Transverse colon (tissue), 3 donors: ENCODE data around the gene TNRC6A.

ENCODE experiments used
- CTCF ChIP-seq, 5 experiments: fragments of 200-600 bp in 3 of 5; fragments of 450-650 bp in 2 of 5; sonication (generic) in 3 of 5; IDR thresholded peaks; 1 replicate in 2 of 5; 2 replicates in 3 of 5; pipeline ENCODE4 v1.5.1; 2016 to 2017; ENCODE audit warnings: antibody characterized with exemption in 5 of 5, inconsistent platforms in 3 of 5, mild to moderate bottlenecking in 2 of 5, moderate library complexity in 1 of 5
- EP300 ChIP-seq: sonication (generic); formaldehyde crosslinking; IDR thresholded peaks from one replicate; pipeline ENCODE4 v1.6.1; 2017; ENCODE audit warnings: antibody characterized with exemption, low read depth
- POLR2A ChIP-seq: fragments of 450-650 bp; IDR thresholded peaks from one replicate; pipeline ENCODE4 v1.6.1; 2016; ENCODE audit warnings: antibody characterized with exemption, mild to moderate bottlenecking, moderate library complexity

DNA sequence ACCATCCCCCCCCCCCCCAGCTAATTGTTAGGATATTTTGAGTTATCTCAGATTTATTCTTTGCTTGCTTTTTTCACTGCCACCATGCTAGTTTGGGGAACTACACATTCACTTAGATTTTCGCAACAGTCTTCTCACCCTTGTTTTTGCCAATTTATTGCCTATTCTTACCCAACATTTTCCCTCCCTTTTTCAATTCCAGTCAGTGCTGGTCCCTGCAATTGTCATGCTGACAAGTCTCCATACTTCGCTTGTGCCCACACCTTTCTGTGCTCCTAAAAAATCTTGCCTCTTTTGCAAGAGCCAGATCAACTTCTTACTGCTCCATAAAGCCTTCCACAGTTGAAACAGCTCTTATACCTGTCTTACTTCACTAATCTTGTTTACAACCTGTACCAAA is 16.3 kb downstream of the TNRC6A start:
- TF ChIP-seq CTCF (IDR thresholded peaks at IDR 0.05) (no peak), EP300 (no peak), POLR2A (no peak)
